Lung (tissue), 12 donors: Measurements from ENCODE around the gene OMD. TPM values are rescaled to one million over a fixed set of nuclear protein-coding genes. Genes with fewer than 3 reads are reported as not detected.

Experiments used
- ATAC-seq: fragments of 200-7000 bp; cut with Tn5 transposase; one replicate; pipeline ENCODE4 v1.9.1; 2020; ENCODE audit warnings: moderate number of reproducible peaks; ENCODE audit not compliant: insufficient read depth, low FRiP score
- DNase-seq, 3 donors: peaks; one replicate each; pipeline ENCODE4 v3.0.0-alpha.2; 2013 to 2017
- H3K27ac ChIP-seq, 2 donors: one replicate each; pipeline ENCODE4 v1.5.1; 2013; ENCODE audit warnings: mild to moderate bottlenecking in 2 of 2, moderate library complexity in 2 of 2, control low read depth in 1 of 2, inconsistent platforms in 1 of 2, low read depth in 1 of 2, low read length in 1 of 2
- H3K27me3 ChIP-seq, 3 donors: one replicate each; pipeline ENCODE4 v1.5.1; 2013; ENCODE audit warnings: low read length in 2 of 3; ENCODE audit not compliant: control insufficient read depth in 3 of 3, insufficient read depth in 3 of 3
- H3K36me3 ChIP-seq, 4 donors: one replicate each; pipeline ENCODE4 v1.5.1; 2013; ENCODE audit warnings: low read length in 4 of 4, mild to moderate bottlenecking in 1 of 4, moderate library complexity in 1 of 4; ENCODE audit not compliant: control insufficient read depth in 4 of 4, insufficient read depth in 4 of 4
- H3K4me1 ChIP-seq, 5 donors: one replicate each; pipeline ENCODE4 v1.5.1; 2013; ENCODE audit warnings: low read length in 5 of 5, mild to moderate bottlenecking in 2 of 5, moderate library complexity in 1 of 5; ENCODE audit not compliant: control insufficient read depth in 5 of 5, insufficient read depth in 5 of 5
- H3K4me3 ChIP-seq: one replicate; pipeline ENCODE4 v1.5.1; 2013; ENCODE audit warnings: mild to moderate bottlenecking, control low read depth, moderate library complexity
- H3K9ac ChIP-seq, 2 donors: one replicate each; pipeline ENCODE4 v1.5.1; 2013; ENCODE audit warnings: low read length in 2 of 2, control low read depth in 1 of 2; ENCODE audit not compliant: insufficient read depth in 1 of 2
- H3K9me3 ChIP-seq, 4 donors: one replicate each; pipeline ENCODE4 v1.5.1; 2013; ENCODE audit warnings: low read length in 3 of 4, mild to moderate bottlenecking in 1 of 4, moderate library complexity in 1 of 4; ENCODE audit not compliant: control insufficient read depth in 4 of 4, insufficient read depth in 3 of 4
- CTCF ChIP-seq: IDR thresholded peaks from 2 replicates; pipeline ENCODE4 v1.5.1; 2012; ENCODE audit warnings: mild to moderate bottlenecking; ENCODE audit errors: control extremely low read depth, extremely low read depth
- WGBS, 2 donors: extraction: QIAGEN DNeasy Blood & Tissue Kit; methylation state at CpG; one replicate each; pipeline ENCODE4 v1.1.7; 2013; 5-methylcytosine and 5-hydroxymethylcytosine counted together
- polyA plus RNA-seq, 2 donors: library from polyadenylated mRNA; stranded (reverse); fragments of 200-250 nt; gene quantifications; one replicate each; pipeline ENCODE4 v1.2.1, GENCODE V29; 2013
- total RNA-seq, 2 donors: library from RNA; depleted of rRNA in 1 of 2; stranded (reverse); fragments of >200 nt in 1 of 2; gene quantifications; one replicate each; pipeline ENCODE4 v1.2.1, GENCODE V29; 2014 to 2021
- donor health status: control.
- donor health status: control.
- donor health status: Bipolar disorder and iron deficiency.
- donor health status: healthy.
- donor health status: DM: yes; HTN: yes; CAD: no.

The OMD gene
- total and polyA plus RNA-seq, 4 donors = 0.30 to 5.6 (median 1.6) TPM

GRCh38 chr9:92404042-92404836 lies 20.0 kb downstream of the OMD start, which contains the start of gene OGN:
OGN (minus strand) TSS chr9:92404578; CDS start chr9:92403407, 1,171 bp downstream.
- Histone ChIP-seq H3K4me3 (no peak within 1 kb of the TSS), H3K27me3 (no peaks in the 10 kb centered on the region), H3K27ac (no peak within 1 kb of the TSS), H3K9ac (peak within 1 kb of the TSS in 1 of 2 donors; percentile 96), H3K9me3 (no peaks in the 10 kb centered on the region), H3K36me3 (peaks cover 0 to 3% (median 0%) of the 10 kb centered on the region in 4 donors), H3K4me1 (peaks cover 0 to 42% (median 4%) of the 10 kb centered on the region in 5 donors)
- WGBS, 2 donors = 81% methylated on average over 5 of the region's 5 CpGs
- ATAC-seq = no peak
- TF ChIP-seq CTCF = no peak
- DNase-seq = peak; percentile 51 to 95 (median 93)

- 70 to 79% methylated on average over 5 of the region's 5 CpGs for WGBS, 2 donors
- DNase-seq = peak in 2 of 3 donors; percentile 67 to 73
These were observed 21.2 kb downstream of the OMD start for GRCh38 chr9:92402826-92403745.

GRCh38 chr9:92402360-92402759 lies 21.9 kb downstream of the OMD start:
- H3K36me3 ChIP-seq = peaks cover 0 to 15% (median 5%) of the 10 kb centered on the region in 4 donors
- ATAC-seq (no peak), DNase-seq (peak in 2 of 3 donors; percentile 67 to 69)
- no peak overlapping the region for H3K4me3 ChIP-seq
- WGBS, 2 donors = 83 to 84% methylated on average over 1 of the region's 1 CpG
- peaks cover 0 to 37% (median 0%) of the 10 kb centered on the region in 5 donors for H3K4me1 ChIP-seq
- H3K27ac ChIP-seq = no peak overlapping the region
- H3K27me3 ChIP-seq = no peaks in the 10 kb centered on the region
- no peak for TF ChIP-seq CTCF
- peak overlapping the region in 1 of 2 donors; percentile 96 for H3K9ac ChIP-seq
- H3K9me3 ChIP-seq = peaks cover 0 to 2% (median 0%) of the 10 kb centered on the region in 4 donors

More at GRCh38 chr9:92402826-92403745, 21.2 kb downstream of the OMD start:
- peak overlapping the region; percentile 26 to 96 for H3K9ac ChIP-seq
- TF ChIP-seq CTCF = no peak
- no peak overlapping the region for H3K27ac ChIP-seq
- no peak overlapping the region for H3K4me3 ChIP-seq
- H3K27me3 ChIP-seq = no peaks in the 10 kb centered on the region
- no peak for ATAC-seq
- peaks cover 0 to 37% (median 0%) of the 10 kb centered on the region in 5 donors for H3K4me1 ChIP-seq
- no peaks in the 10 kb centered on the region for H3K9me3 ChIP-seq
- H3K36me3 ChIP-seq = peaks cover 0 to 9% (median 2%) of the 10 kb centered on the region in 4 donors
